AG20443 (cell line): ENCODE results near the gene SNX5.

Source experiments
- DNase-seq: peaks from one replicate; pipeline ENCODE4 v3.0.0; 2012; ENCODE audit warnings: low spot score, mixed read lengths

Gene SNX5

DNA sequence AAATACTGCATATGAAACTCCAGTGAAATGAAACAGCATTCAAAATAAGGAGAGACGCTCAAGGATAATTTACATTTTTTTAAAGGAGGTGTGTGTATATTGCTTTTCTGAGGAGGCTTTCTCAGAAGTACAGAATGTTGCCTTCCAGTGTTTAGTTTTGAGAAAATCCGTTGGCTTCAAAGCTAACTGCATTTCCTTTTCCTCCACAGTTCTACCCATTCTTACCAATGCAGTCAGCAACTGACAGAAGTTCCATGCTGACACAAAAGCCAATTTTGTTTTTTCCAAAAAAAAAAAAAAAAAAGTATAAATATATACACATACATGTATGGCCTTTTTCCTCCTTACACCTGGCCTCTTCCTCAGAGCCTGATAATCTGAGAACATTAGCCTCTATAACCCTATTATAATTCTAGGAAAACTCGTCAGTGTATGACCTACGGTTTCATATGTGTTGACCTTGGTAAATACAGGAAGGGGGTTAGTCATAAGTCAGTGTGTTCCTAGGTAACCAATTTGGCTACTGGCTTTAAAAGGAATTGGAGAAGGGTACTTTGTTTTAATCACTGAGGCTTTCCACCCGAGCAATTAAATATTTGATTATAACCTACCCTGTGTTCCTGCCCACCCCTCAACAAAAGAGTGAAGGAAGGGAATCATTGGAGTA, 24.4 kb upstream of the SNX5 start:
- DNase-seq = no peak

- no peak for DNase-seq
Measured at GRCh38 chr20:17992224-17992637, 23.6 kb upstream of the SNX5 start.

DNA sequence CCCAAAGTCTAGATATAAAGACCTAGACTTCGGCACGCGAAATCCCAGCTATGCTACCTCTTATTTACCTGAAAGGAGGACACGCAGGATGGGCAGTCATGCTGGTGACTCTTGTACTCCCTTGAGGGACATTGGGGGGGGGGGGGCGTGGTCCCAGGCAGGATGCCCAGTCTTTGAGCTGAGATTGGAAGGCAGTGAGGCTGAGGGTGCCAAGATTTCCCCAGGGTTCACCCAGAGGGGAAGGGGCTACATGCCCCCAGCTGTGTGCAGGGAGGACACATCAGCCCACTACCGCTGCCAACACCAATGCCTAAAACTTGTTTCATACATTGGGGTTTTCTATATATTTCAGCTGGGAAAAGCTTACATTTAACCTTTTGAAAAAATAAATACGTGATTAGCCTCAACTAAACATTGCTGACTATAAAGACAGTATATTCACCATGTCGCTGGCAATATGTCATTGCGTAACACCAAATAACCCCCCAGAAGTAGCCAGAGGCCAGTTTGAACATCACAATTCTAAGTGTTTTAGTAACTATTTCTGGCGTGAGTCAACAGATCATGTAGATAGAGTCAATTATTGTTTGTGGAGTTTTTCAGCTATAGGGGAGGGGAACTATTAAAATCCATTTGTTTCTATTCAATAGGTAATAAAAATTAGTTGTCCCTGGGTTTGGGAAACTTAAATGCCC, 21.8 kb upstream of the SNX5 start:
- DNase-seq = no peak

GRCh38 chr20:17987988-17988387, 19.4 kb upstream of the SNX5 start:
- DNase-seq = no peak

DNA sequence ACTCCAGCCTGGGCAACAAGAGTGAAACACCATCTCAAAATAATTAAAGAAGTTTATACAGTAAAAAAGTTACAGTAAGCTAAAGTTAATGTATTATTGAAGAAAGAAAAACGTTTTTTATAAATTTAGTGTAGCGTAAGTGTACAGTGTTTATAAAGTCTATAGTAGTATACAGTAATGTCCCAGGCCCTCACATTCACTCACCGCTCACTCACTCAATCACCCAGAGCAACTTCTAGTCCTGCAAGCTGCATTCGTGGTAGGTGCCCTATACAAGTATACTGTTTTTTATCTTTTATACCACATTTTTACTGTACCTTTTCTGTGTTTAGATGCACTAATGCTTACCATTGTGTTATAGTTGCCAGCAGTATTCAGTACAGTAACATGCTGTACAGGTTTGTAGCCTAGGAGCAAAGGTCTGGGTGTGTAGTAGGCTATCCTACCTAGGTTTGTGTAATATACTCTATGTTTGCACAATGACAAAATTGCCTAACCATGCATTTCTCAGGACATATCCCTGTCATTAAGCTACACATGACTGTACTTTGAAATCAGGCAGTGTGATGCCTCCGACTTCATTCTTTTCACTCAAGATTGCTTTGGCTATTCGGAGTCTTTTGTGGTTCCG, 16.9 kb upstream of the SNX5 start:
- DNase-seq = no peak

GRCh38 chr20:17976305-17976704, 7.7 kb upstream of the SNX5 start:
- no peak for DNase-seq

DNA sequence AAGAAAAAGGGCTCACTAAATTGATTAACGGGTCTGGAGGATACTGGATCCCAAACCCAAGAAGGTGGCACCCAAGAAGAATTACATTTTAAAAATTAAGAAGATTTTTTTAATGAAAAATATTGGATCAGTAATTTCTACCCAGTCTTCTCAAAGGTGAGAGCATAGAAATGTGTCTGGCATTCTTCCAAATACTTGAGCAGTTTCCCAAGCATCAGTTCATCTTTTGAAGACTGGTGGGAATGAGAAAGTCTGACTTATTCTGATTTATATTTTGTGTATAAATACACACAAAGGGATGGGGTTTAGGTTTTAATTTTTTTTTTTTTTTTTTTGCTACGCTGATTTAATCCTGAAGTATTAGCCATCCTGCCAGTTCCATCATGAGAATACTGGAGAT, 3.5 kb upstream of the SNX5 start:
- no peak for DNase-seq

DNA sequence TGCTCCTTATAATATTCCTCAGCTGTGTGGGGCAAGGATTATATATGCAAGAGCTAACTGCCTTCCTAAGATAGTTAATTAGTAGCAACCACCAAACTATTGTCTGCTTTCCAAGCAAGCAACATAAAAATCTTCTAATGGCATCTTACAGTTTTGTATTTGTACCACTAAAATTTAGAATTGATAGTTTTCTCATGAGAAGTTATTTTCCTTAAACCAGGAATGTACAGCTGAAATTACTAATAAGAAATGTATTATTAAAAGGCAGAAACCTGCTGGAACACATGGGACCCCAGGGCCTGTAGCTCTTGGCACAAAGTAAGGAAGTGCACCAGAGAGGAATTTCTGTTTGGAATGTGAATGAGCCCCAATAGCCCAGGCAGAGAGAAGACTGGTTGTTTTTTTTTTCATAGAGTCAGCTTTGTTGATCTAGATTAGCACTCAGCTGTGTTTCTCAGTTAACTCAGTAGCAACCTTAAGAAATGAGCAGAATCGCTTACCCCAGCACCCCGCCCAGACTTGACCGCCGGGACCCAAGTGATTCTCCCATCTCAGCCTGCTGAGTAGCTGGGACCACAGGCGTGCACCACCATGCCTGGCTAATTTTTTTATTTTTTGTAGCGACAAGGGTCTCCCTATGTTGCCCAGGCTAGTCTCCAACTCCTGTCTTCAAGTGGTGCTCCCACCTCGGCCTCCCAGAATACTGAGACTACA, 2.9 kb upstream of the SNX5 start:
- peak; percentile 49 for DNase-seq

DNA sequence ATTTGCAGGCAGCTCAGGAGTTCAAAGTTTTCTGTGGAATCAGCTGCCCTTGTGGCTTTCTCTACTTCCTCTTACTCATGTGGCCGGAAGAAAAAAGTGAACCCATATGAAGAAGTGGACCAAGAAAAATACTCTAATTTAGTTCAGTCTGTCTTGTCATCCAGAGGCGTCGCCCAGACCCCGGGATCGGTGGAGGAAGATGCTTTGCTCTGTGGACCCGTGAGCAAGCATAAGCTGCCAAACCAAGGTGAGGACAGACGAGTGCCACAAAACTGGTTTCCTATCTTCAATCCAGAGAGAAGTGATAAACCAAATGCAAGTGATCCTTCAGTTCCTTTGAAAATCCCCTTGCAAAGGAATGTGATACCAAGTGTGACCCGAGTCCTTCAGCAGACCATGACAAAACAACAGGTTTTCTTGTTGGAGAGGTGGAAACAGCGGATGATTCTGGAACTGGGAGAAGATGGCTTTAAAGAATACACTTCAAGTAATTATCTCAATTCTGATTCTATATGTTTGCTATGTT, 1.4 kb upstream of the SNX5 start:
- peak; percentile 44 for DNase-seq

- peak; percentile 27 for DNase-seq
Measured at GRCh38 chr20:17969278-17969883, 787 bp upstream of the SNX5 start.

DNA sequence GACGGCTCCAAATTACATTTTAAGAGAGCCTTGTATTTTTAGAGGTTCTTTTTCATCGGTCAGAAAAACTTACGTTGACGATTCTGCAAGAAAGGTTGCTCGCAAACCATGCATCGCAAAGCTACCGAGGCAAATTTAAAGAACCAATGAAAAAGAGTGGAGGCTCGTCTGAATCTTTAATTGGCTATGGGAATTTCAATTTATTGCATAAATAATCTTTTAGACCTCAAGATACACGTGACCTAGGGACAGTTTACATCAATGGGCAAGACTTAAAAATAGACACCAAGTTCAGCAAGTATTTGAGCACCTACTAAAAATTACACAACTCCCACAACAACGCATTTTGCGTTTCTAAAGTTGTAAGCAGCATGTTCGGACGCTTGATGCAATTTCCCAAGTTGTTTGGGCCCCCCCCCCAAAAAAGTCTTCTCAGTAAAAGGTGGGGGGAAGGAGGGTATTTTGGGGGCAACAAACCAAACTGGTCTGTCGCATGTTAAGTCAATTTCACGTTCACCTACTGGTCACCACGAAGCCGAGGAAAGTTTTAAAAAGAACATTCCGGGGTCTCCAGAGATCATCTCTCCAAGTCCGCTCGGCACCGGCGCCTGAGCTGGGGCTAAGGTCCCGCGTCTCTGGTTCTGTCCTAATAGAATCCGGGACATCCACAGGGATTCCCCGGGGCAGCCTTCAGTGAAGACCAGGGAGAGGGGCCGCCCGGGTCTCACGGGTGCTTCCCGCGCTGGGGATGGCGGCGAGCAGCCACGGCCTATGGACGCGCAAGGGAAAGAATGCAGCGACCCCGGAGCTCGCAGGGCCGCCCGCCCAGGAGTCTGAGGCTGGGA, 851 bp downstream of the SNX5 start:
- peak; percentile 19 for DNase-seq

DNA sequence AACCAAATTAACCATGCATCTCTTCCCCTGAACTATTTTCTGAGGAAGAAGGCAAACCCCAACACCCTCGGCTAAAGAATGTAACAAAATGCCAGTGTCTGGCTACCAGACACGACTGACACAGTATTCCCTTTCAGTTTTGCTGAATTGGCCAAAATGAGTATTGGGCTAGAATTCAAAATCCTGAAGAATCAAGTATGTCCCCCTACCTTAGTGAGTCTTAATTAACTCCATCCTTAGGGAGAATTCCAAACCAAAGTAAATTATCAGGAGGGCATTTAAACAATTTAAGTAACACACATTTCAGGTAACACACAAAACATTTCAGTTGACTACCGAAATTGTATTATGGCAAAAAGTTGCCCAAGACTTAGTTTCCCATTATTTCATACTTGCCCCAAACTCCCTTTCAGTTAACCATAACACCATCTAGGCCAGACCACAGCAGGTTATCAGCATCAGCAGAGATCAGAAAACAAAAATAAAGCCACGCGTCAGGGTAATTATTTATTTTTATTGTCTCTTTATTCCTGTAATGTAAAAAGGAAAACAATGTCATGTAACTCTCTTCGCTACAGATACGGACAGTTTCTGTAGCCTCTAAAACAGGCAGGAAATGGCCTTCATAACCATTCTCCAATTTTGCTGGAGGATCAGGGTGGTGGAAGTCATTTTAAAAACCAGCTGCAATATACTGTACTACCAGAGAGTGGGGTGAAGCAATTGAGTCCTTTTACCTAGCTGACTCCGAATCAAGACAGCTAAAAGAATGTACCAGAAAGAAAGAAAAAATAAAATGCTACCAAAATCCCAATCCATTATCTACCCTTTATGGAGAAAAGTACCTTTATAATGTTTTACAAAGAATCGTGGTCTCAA, 1.9 kb downstream of the SNX5 start:
- DNase-seq = peak; percentile 28

- DNase-seq = no peak
Measured at GRCh38 chr20:17965042-17965697, 3.4 kb downstream of the SNX5 start.

DNA sequence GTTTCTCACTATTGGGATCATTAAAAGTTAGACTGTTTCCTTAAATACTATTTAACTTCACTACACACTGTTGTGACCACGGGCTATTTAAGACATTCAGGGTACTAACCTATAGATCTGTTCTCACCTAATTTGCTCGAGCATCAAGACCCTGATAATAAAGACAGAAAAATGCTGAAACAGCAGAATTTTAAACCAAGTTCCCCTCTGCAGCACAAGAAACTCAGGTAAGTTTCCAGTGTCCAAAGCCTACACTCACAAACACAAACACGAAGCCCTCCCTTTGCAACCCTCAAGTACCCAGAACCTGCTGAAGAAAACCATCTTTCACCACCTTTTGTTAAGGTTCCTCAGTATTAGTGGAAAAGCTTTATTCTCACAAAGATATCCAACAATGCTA, 4.0 kb downstream of the SNX5 start:
- no peak for DNase-seq

DNA sequence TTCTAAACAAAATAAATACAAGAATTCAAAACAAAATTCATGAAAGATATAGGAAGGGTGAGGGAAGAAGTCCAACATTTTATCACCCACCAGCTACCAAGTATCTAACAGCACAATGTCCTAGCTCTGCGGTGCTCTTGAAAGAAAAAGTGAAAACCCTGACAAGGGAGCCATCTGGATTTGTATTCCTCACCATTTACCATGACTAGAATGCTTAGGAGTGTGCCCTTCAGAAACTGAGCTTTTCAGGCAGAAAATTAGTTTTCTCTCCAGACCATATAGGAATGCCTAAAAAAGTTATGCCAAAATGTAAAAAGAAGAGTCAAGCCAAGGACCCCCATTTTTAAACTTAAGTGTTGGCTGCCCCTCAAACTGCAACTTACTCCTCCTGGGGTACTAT, 4.5 kb downstream of the SNX5 start:
- DNase-seq = no peak

- DNase-seq = no peak
Measured at GRCh38 chr20:17963114-17963897, 5.3 kb downstream of the SNX5 start.

DNA sequence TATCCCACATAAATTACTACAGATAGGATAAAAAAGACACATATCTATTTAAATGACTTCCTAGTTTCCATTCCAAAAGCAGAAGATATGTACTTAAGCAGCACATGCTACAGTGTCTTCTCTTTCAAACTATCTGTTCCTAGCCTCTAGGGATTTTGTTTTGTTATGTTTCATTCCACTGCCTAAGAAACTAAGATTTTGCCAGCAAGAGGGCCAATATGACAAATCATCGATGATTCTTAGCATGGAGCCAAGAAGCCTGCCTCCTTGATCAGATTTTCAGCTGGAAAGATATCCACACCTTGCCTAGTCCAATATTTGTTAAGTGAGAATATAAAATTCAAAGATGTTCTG, 7.0 kb downstream of the SNX5 start:
- DNase-seq = no peak

GRCh38 chr20:17960927-17961586, 7.5 kb downstream of the SNX5 start:
- no peak for DNase-seq
